Panc1 (cell line): Measurements from ENCODE around the gene ZNF319. TPM values are rescaled to one million over a fixed set of nuclear protein-coding genes. Genes with fewer than 3 reads are reported as not detected.

Experiments
- ATAC-seq: fragments of 200-7000 bp; cut with Tn5 transposase; 2 replicates; pipeline ENCODE4 v1.9.1; 2020; ENCODE audit warnings: mild to moderate bottlenecking, moderate library complexity
- BruUV-seq: library from RNA; stranded (reverse); fragments of 400-500 nt; replicated peaks from 2 replicates; lab custom pipeline; 2021; lab: Mats Ljungman, UMichigan
- CTCF ChIA-PET: fragments of 300-600 bp; sonication (Branson Sonifier 250); formaldehyde crosslinking; loops from one replicate; lab custom pipeline; 2022; ENCODE audit warnings: antibody characterized with exemption; lab: Charles Lee
- POLR2A ChIA-PET: fragments of 300-600 bp; sonication (Branson Sonifier 250); formaldehyde crosslinking; loops from one replicate; lab custom pipeline; 2022; ENCODE audit warnings: antibody characterized with exemption; lab: Charles Lee
- DNase-seq: peaks from one replicate; pipeline ENCODE4 v3.0.0-alpha.2; 2010; ENCODE audit warnings: low read depth, low spot score
- H3K27ac ChIP-seq: 2 replicates; pipeline ENCODE4 v1.5.1; 2011; ENCODE audit warnings: mild to moderate bottlenecking, low read length, inconsistent platforms
- H3K27me3 ChIP-seq: fragments of 200-500 bp; sonication (Bioruptor generic); 2 replicates; pipeline ENCODE4 v1.6.0; 2014; ENCODE audit warnings: low read length, inconsistent platforms; ENCODE audit not compliant: control insufficient read depth, insufficient read depth
- H3K36me3 ChIP-seq: fragments of 200-500 bp; sonication (Bioruptor generic); 2 replicates; pipeline ENCODE4 v1.5.1; 2014; ENCODE audit warnings: inconsistent platforms, mild to moderate bottlenecking, low read length, moderate library complexity; ENCODE audit not compliant: control insufficient read depth, insufficient read depth
- H3K4me1 ChIP-seq: 2 replicates; pipeline ENCODE4 v1.5.1; 2011; ENCODE audit warnings: inconsistent platforms, mild to moderate bottlenecking, low read length, moderate library complexity; ENCODE audit not compliant: control insufficient read depth, insufficient read depth
- H3K4me3 ChIP-seq, 2 experiments: 2 replicates each; pipeline ENCODE4 v1.5.1; 2011 to 2012; ENCODE audit warnings: low read depth in 2 of 2, low read length in 2 of 2, mild to moderate bottlenecking in 2 of 2, inconsistent platforms in 1 of 2, moderate library complexity in 1 of 2
- H3K9me3 ChIP-seq: fragments of 200-500 bp; sonication (Bioruptor generic); 2 replicates; pipeline ENCODE4 v1.5.1; 2014; ENCODE audit warnings: low read depth, mild to moderate bottlenecking, inconsistent platforms, low read length, moderate library complexity; ENCODE audit not compliant: control insufficient read depth, insufficient read depth
- CTCF ChIP-seq: fragments of 450-650 bp; IDR thresholded peaks from 2 replicates; pipeline ENCODE4 v1.5.1; 2017; ENCODE audit warnings: mild to moderate bottlenecking
- POLR2AphosphoS5 ChIP-seq: IDR thresholded peaks from 2 replicates; pipeline ENCODE4 v1.6.1; 2012; ENCODE audit warnings: mild to moderate bottlenecking, low read depth, low read length, moderate library complexity
- REST ChIP-seq, 2 experiments: IDR thresholded peaks; 2 replicates each; pipeline ENCODE4 v1.6.1; 2011 to 2012; ENCODE audit warnings: low read depth in 2 of 2, control low read depth in 1 of 2, low read length in 1 of 2, mild to moderate bottlenecking in 1 of 2, moderate library complexity in 1 of 2; ENCODE audit not compliant: insufficient read depth in 1 of 2
- SIN3A ChIP-seq: IDR thresholded peaks from 2 replicates; pipeline ENCODE4 v1.6.1; 2012; ENCODE audit warnings: low read depth, mild to moderate bottlenecking, low read length, moderate library complexity, borderline replicate concordance; ENCODE audit not compliant: insufficient read depth
- TCF7L2 ChIP-seq: IDR thresholded peaks from 2 replicates; pipeline ENCODE4 v1.6.1; 2011; ENCODE audit warnings: mild to moderate bottlenecking, low read depth, low read length, inconsistent platforms
- in situ Hi-C: cut with HindIII; loops from 2 replicates; pipeline ENCODE4 v1.10.0; 2016; ENCODE audit warnings: low sequenced_read_pairs, low pct_unique_long_range_greater_than_20kb
- intact Hi-C: fragments of 100-400 bp; cut with micrococcal nuclease; formaldehyde crosslinking; loops from one replicate; pipeline ENCODE4 v1.10.0; 2022; ENCODE audit not compliant: unreplicated experiment
- total RNA-seq: library from RNA; stranded (reverse); gene quantifications from one replicate; pipeline ENCODE4 v1.2.1, GENCODE V29; 2021; ENCODE audit not compliant: unreplicated experiment

The ZNF319 gene
- total RNA-seq, 1 experiment from 2014 or later, result 6.5 TPM

GRCh38 chr16:57971848-57972247, 28.6 kb downstream of the ZNF319 start:
- in situ Hi-C loops (no loop called here), intact Hi-C loops (no loop called here)
- Histone ChIP-seq H3K27ac (no peak overlapping the region), H3K9me3 (no peaks in the 10 kb centered on the region), H3K27me3 (no peaks in the 10 kb centered on the region), H3K4me1 (no peaks in the 10 kb centered on the region), H3K4me3 (no peak overlapping the region), H3K36me3 (no peaks in the 10 kb centered on the region)
- no TSS peak for BruUV-seq
- no peak for ATAC-seq
- no peak for TF ChIP-seq SIN3A
- no peak for TF ChIP-seq POLR2AphosphoS5
- no peak for TF ChIP-seq REST (IDR thresholded peaks at IDR 0.05; ENCODE audit: insufficient read depth in 1 of 2, low read depth in 2 of 2, low read length in 1 of 2)
- TF ChIP-seq CTCF, result no peak
- no peak for TF ChIP-seq TCF7L2
- ChIA-PET POLR2A (no interaction called here), CTCF (no interaction called here)
- no peak for DNase-seq

GRCh38 chr16:57970970-57971369, 29.5 kb downstream of the ZNF319 start, which contains the start of gene CNGB1:
TSS of gene CNGB1 (minus strand) at chr16:57971128. CDS start at chr16:57967286, 3,842 bp downstream.
- Histone ChIP-seq H3K36me3 (no peaks in the 10 kb centered on the region), H3K4me1 (no peaks in the 10 kb centered on the region), H3K4me3 (no peak within 1 kb of the TSS), H3K9me3 (no peaks in the 10 kb centered on the region), H3K27ac (no peak within 1 kb of the TSS), H3K27me3 (no peaks in the 10 kb centered on the region)
- DNase-seq (no peak), ATAC-seq (no peak)
- CTCF ChIA-PET, result no interaction called here
- BruUV-seq, result no TSS peak
- intact Hi-C loops (no loop called here), in situ Hi-C loops (no loop called here)
- no peak for TF ChIP-seq REST (IDR thresholded peaks at IDR 0.05; ENCODE audit: insufficient read depth in 1 of 2, low read depth in 2 of 2, low read length in 1 of 2)
- no peak for TF ChIP-seq TCF7L2
- POLR2A ChIA-PET, result interaction anchor here (0.7 kb wide), 1 partner anchor 23 kb away, joined by 3 read pairs; no protein-coding TSS in a partner anchor
